SU-DHL-6 (cell line): ENCODE measurements around the gene NDUFA8.

Source experiments
- EZH2phosphoT487 ChIP-seq: fragments of 200-600 bp; sonication (generic), shearing (Covaris generic); conservative IDR thresholded peaks from 2 replicates; pipeline ENCODE4 v1.6.1; 2018; ENCODE audit warnings: mild to moderate bottlenecking, antibody characterized with exemption, low read length, moderate library complexity, mixed read lengths
- TF ChIP-seq, protein P1 (sequence below): fragments of 200-600 bp; sonication (generic); IDR thresholded peaks from one replicate; pipeline ENCODE4 v1.5.1; 2017; ENCODE audit warnings: antibody characterized with exemption, mild to moderate bottlenecking, low read length, moderate library complexity; ENCODE audit not compliant: insufficient read depth, poor library complexity, severe bottlenecking

DNA sequence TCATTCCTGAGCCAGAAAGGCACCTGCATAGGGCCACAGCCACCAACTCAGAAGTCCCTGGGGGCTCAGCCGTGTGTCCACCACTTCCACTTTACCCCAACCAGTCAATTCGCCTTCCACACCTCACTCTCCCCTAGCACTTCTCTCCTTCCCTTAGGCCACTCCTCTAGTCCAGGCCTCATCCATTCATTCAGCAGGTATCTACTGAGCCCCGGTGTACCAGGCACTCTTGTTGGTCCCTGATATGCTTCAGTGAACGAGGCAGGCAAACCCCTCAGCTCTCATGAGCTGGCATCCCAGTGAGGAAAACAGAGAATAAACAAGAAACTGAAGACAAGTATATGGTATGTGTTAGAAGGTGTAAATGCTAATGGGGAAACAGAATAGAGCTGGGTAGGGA, 28.7 kb downstream of the NDUFA8 start:
- TF ChIP-seq, protein P1, sequence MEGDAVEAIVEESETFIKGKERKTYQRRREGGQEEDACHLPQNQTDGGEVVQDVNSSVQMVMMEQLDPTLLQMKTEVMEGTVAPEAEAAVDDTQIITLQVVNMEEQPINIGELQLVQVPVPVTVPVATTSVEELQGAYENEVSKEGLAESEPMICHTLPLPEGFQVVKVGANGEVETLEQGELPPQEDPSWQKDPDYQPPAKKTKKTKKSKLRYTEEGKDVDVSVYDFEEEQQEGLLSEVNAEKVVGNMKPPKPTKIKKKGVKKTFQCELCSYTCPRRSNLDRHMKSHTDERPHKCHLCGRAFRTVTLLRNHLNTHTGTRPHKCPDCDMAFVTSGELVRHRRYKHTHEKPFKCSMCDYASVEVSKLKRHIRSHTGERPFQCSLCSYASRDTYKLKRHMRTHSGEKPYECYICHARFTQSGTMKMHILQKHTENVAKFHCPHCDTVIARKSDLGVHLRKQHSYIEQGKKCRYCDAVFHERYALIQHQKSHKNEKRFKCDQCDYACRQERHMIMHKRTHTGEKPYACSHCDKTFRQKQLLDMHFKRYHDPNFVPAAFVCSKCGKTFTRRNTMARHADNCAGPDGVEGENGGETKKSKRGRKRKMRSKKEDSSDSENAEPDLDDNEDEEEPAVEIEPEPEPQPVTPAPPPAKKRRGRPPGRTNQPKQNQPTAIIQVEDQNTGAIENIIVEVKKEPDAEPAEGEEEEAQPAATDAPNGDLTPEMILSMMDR: no peak
- no peak for TF ChIP-seq EZH2phosphoT487
